Loucy (cell line): ENCODE measurements around the gene MFAP5.
"Not testable (repeated sequence)": the region's sequence is repeated elsewhere in the genome, so short reads cannot be mapped to it uniquely, and the experiment has no call there.

Experiments
- H2AFZ ChIP-seq: fragments of 200-600 bp; sonication (generic); 2 replicates; pipeline ENCODE4 v1.6.0; 2016; ENCODE audit warnings: antibody characterized with exemption, mild to moderate bottlenecking, low read length, moderate library complexity
- H3F3A ChIP-seq: fragments of 200-600 bp; 2 replicates; pipeline ENCODE4 v1.6.0; 2016; ENCODE audit warnings: antibody characterized with exemption, low read depth, mild to moderate bottlenecking
- H3K27me3 ChIP-seq: fragments of 200-600 bp; sonication (generic); 2 replicates; pipeline ENCODE4 v1.6.1; 2014; ENCODE audit warnings: low read length, mild to moderate bottlenecking; ENCODE audit not compliant: insufficient read depth, poor library complexity, severe bottlenecking
- H3K36me3 ChIP-seq: fragments of 200-600 bp; sonication (generic); 2 replicates; pipeline ENCODE4 v1.6.1; 2016; ENCODE audit warnings: low read length; ENCODE audit not compliant: insufficient read depth
- H3K4me1 ChIP-seq: fragments of 200-600 bp; sonication (generic); 2 replicates; pipeline ENCODE4 v1.5.1; 2014; ENCODE audit warnings: low read length, mild to moderate bottlenecking; ENCODE audit not compliant: insufficient read depth, poor library complexity, severe bottlenecking
- H3K4me2 ChIP-seq: fragments of 200-600 bp; sonication (generic); 2 replicates; pipeline ENCODE4 v1.6.0; 2014; ENCODE audit warnings: antibody characterized with exemption, low read length, low read depth, mild to moderate bottlenecking; ENCODE audit not compliant: poor library complexity, severe bottlenecking
- H3K4me3 ChIP-seq: fragments of 200-600 bp; sonication (generic); 2 replicates; pipeline ENCODE4 v1.5.1; 2014; ENCODE audit warnings: low read length, mild to moderate bottlenecking, mixed read lengths; ENCODE audit not compliant: poor library complexity, severe bottlenecking
- H3K79me2 ChIP-seq: fragments of 200-600 bp; sonication (generic); 2 replicates; pipeline ENCODE4 v1.6.1; 2014; ENCODE audit warnings: low read length; ENCODE audit not compliant: insufficient read depth
- H3K9ac ChIP-seq: fragments of 200-600 bp; sonication (generic); 2 replicates; pipeline ENCODE4 v1.6.0; 2014; ENCODE audit warnings: mild to moderate bottlenecking, low read depth, low read length, moderate library complexity; ENCODE audit not compliant: poor library complexity, severe bottlenecking
- H3K9me2 ChIP-seq: fragments of 200-600 bp; sonication (generic); replicated peaks from 2 replicates; pipeline ENCODE4 v1.6.1; 2016; ENCODE audit warnings: low read depth, low read length, mixed read lengths
- H3K9me3 ChIP-seq: fragments of 200-600 bp; sonication (generic); 2 replicates; pipeline ENCODE4 v1.6.1; 2014; ENCODE audit warnings: mild to moderate bottlenecking, antibody characterized with exemption, low read length, low read depth; ENCODE audit not compliant: insufficient read depth
- H4K20me1 ChIP-seq: fragments of 200-600 bp; sonication (generic); 2 replicates; pipeline ENCODE4 v1.6.0; 2014; ENCODE audit warnings: antibody characterized with exemption, low read length, mild to moderate bottlenecking; ENCODE audit not compliant: insufficient read depth, poor library complexity, severe bottlenecking
- EZH2phosphoT487 ChIP-seq: fragments of 200-600 bp; IDR thresholded peaks from 2 replicates; pipeline ENCODE4 v1.6.1; 2018; ENCODE audit warnings: antibody characterized with exemption, mild to moderate bottlenecking, moderate library complexity, borderline replicate concordance
- TF ChIP-seq, protein P1 (sequence below): fragments of 200-600 bp; sonication (generic); conservative IDR thresholded peaks from 2 replicates; pipeline ENCODE4 v1.5.1; 2014; ENCODE audit warnings: mild to moderate bottlenecking, antibody characterized with exemption, low read length

MFAP5 gene

DNA sequence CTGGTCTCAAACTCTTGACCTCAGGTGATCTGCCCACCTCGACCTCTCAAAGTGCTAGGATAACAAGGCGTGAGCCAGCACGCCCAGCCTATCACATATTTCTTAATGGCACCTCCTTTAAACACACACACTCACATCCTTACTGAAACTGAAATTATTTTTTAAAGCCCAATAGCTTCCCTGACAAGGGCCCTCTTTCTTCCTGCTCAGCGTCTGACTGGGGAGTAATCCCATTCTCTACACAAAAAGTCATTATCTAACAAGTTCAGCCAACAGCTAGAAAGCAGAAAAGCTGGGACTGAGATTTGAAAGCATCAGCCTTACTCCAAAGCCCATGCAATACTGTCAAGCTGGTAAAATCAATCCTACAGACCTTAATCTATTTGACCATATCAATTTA, 40.0 kb downstream of the MFAP5 start:
- Histone ChIP-seq H3K27me3 (no peaks in the 10 kb centered on the region), H4K20me1 (no peaks in the 10 kb centered on the region), H3K36me3 (no peaks in the 10 kb centered on the region), H3K79me2 (no peaks in the 10 kb centered on the region), H3K4me1 (no peaks in the 10 kb centered on the region), H3K9me2 (no peaks in the 10 kb centered on the region), H3K4me2 (no peak overlapping the region), H2AFZ (no peak overlapping the region), H3K9me3 (no peaks in the 10 kb centered on the region), H3F3A (no peaks in the 10 kb centered on the region), H3K4me3 (no peak overlapping the region), H3K9ac (no peak overlapping the region)
- TF ChIP-seq, protein P1, sequence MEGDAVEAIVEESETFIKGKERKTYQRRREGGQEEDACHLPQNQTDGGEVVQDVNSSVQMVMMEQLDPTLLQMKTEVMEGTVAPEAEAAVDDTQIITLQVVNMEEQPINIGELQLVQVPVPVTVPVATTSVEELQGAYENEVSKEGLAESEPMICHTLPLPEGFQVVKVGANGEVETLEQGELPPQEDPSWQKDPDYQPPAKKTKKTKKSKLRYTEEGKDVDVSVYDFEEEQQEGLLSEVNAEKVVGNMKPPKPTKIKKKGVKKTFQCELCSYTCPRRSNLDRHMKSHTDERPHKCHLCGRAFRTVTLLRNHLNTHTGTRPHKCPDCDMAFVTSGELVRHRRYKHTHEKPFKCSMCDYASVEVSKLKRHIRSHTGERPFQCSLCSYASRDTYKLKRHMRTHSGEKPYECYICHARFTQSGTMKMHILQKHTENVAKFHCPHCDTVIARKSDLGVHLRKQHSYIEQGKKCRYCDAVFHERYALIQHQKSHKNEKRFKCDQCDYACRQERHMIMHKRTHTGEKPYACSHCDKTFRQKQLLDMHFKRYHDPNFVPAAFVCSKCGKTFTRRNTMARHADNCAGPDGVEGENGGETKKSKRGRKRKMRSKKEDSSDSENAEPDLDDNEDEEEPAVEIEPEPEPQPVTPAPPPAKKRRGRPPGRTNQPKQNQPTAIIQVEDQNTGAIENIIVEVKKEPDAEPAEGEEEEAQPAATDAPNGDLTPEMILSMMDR: no peak
- no peak for TF ChIP-seq EZH2phosphoT487

DNA sequence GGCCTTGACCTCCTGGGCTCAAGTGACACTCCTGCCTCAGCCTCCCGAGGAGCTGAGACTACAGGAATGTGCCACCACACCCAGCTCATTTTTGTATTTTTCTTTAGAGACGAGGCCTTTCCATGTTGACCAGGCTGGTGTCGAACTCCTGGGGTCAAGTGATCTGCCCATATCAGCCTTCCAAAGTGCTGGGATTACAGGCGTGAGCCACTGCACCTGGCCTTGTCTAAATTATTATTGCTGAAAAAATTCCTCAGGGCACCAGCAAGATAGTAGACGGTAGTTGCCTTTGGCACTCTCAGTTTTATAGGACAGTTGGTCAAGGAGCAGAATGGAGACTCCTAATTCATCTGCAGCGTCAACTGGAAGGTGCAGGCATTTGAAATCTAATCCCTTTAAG, 47.4 kb downstream of the MFAP5 start:
- Histone ChIP-seq H3K4me1 (no peaks in the 10 kb centered on the region), H3K4me3 (no peak overlapping the region), H4K20me1 (no peaks in the 10 kb centered on the region), H3K4me2 (no peak overlapping the region), H3K27me3 (no peaks in the 10 kb centered on the region), H3K9ac (no peak overlapping the region), H3F3A (no peaks in the 10 kb centered on the region), H2AFZ (no peak overlapping the region), H3K9me3 (no peaks in the 10 kb centered on the region), H3K36me3 (no peaks in the 10 kb centered on the region), H3K79me2 (no peaks in the 10 kb centered on the region), H3K9me2 (no peaks in the 10 kb centered on the region)
- TF ChIP-seq, protein P1: no peak
- no peak for TF ChIP-seq EZH2phosphoT487

DNA sequence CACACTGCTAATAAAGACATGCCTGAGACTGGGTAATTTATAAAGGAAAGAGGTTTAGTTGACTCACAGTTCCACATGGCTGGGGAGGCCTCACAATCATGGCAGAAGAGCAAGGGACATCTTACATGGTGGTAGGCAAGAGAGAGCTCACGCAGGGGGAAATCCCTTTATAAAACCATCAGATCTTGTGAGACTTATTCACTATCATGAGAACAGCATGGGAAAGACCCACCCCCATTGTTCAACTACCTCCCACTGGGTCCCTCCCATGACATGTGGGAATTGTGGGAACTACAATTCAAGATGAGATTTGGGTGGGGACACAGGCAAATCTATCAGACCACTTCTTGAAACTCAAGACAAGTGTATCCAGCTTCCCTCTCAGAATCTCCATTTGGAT, 48.7 kb downstream of the MFAP5 start:
- H3K27me3 ChIP-seq, H3K9me2 ChIP-seq, H3K4me1 ChIP-seq, H3K4me3 ChIP-seq, H2AFZ ChIP-seq, H3K36me3 ChIP-seq, H3K79me2 ChIP-seq, H3F3A ChIP-seq, H4K20me1 ChIP-seq, H3K4me2 ChIP-seq, H3K9ac ChIP-seq, H3K9me3 ChIP-seq: not testable (repeated sequence)

GRCh38 chr12:8612629-8613028, 50.0 kb downstream of the MFAP5 start, which contains the start of gene AICDA:
AICDA (minus strand) TSS chr12:8612859; CDS start chr12:8612767, 92 bp downstream.
- H3F3A ChIP-seq: no peaks in the 10 kb centered on the region
- no peak within 1 kb of the TSS for H3K9ac ChIP-seq
- no peak for TF ChIP-seq EZH2phosphoT487
- TF ChIP-seq, protein P1: no peak
- H3K27me3 ChIP-seq: no peaks in the 10 kb centered on the region
- H3K36me3 ChIP-seq: no peaks in the 10 kb centered on the region
- no peak within 1 kb of the TSS for H2AFZ ChIP-seq
- H3K9me2 ChIP-seq: no peaks in the 10 kb centered on the region
- H4K20me1 ChIP-seq: no peaks in the 10 kb centered on the region
- H3K79me2 ChIP-seq: no peaks in the 10 kb centered on the region
- peaks cover 4% of the 10 kb centered on the region for H3K4me1 ChIP-seq
- no peak within 1 kb of the TSS for H3K4me3 ChIP-seq
- H3K4me2 ChIP-seq: no peak within 1 kb of the TSS
- H3K9me3 ChIP-seq: no peaks in the 10 kb centered on the region
